IPS-11a (cell line): Measurements from ENCODE around the gene HNRNPM.

Experiments used
- H3K4me3 ChIP-seq: one replicate; pipeline ENCODE4 v1.5.1; 2013; ENCODE audit warnings: low read depth, low read length, control low read depth

The HNRNPM gene

DNA sequence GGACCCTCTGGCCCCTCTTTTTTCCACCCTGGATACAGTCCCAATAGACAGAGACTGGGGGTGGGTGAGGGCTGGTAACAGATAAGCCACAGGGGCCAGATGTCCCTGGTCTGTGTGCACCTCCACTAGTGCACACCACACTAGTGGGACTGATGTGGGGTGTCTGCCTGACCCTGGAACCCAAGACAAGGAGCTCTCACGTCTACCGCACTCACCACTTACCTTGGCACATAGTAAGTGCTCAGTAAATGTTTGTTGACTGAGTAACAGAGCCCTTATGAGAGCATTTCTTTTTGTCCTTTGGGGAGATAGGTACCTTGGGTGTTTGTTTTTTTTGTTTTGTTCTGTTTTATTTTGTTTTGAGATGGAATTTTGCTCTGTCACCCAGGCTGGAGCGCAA is 92.3 kb downstream of the HNRNPM start:
- H3K4me3 ChIP-seq = no peak overlapping the region
